ENCODE measurements around the gene TRIM5.
"Not testable (repeated sequence)": the region's sequence is repeated elsewhere in the genome, so short reads cannot be mapped to it uniquely, and the experiment has no call there.

TRIM5 gene

DNA sequence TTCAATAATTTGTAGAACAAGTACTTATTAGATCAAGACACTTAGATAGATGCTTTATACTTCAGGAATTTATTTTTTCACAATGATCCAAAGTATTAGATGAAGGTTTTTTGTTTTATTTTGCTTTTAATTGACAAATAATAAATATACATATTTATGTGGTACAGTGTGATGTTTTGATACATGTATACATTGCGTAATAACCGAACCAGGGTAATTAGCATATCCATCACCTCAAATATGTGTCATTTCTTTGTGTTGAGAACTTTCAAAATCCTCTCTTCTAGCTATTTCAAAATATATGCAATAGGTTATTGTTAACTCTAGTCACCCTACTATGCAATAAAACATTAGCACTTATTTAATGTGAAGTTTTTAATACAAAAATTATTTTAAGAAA, 21.4 kb downstream of the TRIM5 start:
- DNase-seq (ENCODE audit: low read depth, low spot score) = no peak
- H3K4me3 ChIP-seq (ENCODE audit: low read depth, low read length) = no peak overlapping the region
- in situ Hi-C loops (cut with HindIII; ENCODE audit: low sequenced_read_pairs) = no loop called here
- no peak for TF ChIP-seq CTCF (IDR thresholded peaks at IDR 0.05; ENCODE audit: low read depth, low read length)

DNA sequence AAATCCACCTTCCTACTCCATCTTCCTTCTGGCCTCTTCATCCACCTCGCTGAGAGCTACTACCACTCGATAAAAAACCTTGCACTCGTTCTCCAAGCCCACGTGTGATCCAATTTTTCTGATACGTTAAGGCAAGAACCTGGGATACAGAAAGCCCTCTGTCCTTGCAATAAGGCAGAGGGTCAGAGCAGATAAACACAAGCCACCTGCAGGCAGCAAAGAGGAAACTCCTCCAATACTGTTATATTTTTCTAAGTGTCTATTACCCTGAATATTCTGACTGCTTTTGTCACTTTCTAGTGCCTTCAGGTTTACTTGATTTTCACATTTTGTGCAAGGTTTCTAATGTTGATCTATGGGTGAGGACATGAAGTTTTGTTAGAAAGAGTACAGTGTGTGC, 26.6 kb downstream of the TRIM5 start:
- no peak overlapping the region for H3K4me3 ChIP-seq (ENCODE audit: low read depth, low read length)
- in situ Hi-C loops (cut with HindIII; ENCODE audit: low sequenced_read_pairs) = no loop called here
- TF ChIP-seq CTCF (IDR thresholded peaks at IDR 0.05; ENCODE audit: low read depth, low read length) = peak; percentile 2
- DNase-seq (ENCODE audit: low read depth, low spot score) = no peak

GRCh38 chr11:5656956-5657355, 27.9 kb downstream of the TRIM5 start:
- H3K4me3 ChIP-seq (ENCODE audit: low read depth, low read length); in situ Hi-C loops (cut with HindIII; ENCODE audit: low sequenced_read_pairs); DNase-seq (ENCODE audit: low read depth, low spot score): not testable (repeated sequence)

GRCh38 chr11:5655474-5655873, 29.4 kb downstream of the TRIM5 start:
- in situ Hi-C loops (cut with HindIII; ENCODE audit: low sequenced_read_pairs) = no loop called here
- DNase-seq (ENCODE audit: low read depth, low spot score) = no peak
- no peak overlapping the region for H3K4me3 ChIP-seq (ENCODE audit: low read depth, low read length)
- no peak for TF ChIP-seq CTCF (IDR thresholded peaks at IDR 0.05; ENCODE audit: low read depth, low read length)

- in situ Hi-C loops (cut with HindIII; ENCODE audit: low sequenced_read_pairs) = no loop called here
- DNase-seq (ENCODE audit: low read depth, low spot score) = no peak
- no peak overlapping the region for H3K4me3 ChIP-seq (ENCODE audit: low read depth, low read length)
- no peak for TF ChIP-seq CTCF (IDR thresholded peaks at IDR 0.05; ENCODE audit: low read depth, low read length)
These were observed 38.7 kb downstream of the TRIM5 start for GRCh38 chr11:5646139-5646538.

GRCh38 chr11:5643585-5643984, 41.3 kb downstream of the TRIM5 start:
- in situ Hi-C loops (cut with HindIII; ENCODE audit: low sequenced_read_pairs) = no loop called here
- no peak for DNase-seq (ENCODE audit: low read depth, low spot score)
- no peak overlapping the region for H3K4me3 ChIP-seq (ENCODE audit: low read depth, low read length)
- no peak for TF ChIP-seq CTCF (IDR thresholded peaks at IDR 0.05; ENCODE audit: low read depth, low read length)

DNA sequence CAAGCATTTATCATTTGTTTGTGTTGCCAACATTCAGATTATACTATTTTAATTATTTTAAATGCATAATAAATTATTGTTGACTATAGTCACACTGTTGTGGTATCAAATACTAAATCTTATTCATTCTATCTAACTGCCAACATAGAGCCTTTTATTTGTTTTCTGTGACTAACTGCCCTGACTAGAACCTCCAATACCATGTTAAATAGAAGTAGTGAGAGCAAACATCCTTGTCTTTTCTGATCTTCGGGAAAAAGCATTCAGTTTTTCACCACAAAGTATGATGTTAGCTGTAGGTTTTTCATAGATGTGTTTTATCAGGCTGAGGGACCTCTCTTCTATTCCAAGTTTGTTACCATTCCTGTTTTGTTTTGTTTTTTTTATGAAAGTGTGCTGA, 44.9 kb downstream of the TRIM5 start:
- no peak for DNase-seq (ENCODE audit: low read depth, low spot score)
- in situ Hi-C loops (cut with HindIII; ENCODE audit: low sequenced_read_pairs) = no loop called here
- H3K4me3 ChIP-seq (ENCODE audit: low read depth, low read length) = no peak overlapping the region
- TF ChIP-seq CTCF (IDR thresholded peaks at IDR 0.05; ENCODE audit: low read depth, low read length) = no peak

Data from astrocyte of the spinal cord (primary cell).